ENCODE results near the gene HMCN2.

- TF ChIP-seq, protein P1, sequence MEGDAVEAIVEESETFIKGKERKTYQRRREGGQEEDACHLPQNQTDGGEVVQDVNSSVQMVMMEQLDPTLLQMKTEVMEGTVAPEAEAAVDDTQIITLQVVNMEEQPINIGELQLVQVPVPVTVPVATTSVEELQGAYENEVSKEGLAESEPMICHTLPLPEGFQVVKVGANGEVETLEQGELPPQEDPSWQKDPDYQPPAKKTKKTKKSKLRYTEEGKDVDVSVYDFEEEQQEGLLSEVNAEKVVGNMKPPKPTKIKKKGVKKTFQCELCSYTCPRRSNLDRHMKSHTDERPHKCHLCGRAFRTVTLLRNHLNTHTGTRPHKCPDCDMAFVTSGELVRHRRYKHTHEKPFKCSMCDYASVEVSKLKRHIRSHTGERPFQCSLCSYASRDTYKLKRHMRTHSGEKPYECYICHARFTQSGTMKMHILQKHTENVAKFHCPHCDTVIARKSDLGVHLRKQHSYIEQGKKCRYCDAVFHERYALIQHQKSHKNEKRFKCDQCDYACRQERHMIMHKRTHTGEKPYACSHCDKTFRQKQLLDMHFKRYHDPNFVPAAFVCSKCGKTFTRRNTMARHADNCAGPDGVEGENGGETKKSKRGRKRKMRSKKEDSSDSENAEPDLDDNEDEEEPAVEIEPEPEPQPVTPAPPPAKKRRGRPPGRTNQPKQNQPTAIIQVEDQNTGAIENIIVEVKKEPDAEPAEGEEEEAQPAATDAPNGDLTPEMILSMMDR (conservative IDR thresholded peaks at IDR 0.05): no peak
- TF ChIP-seq EZH2 (IDR thresholded peaks at IDR 0.05; ENCODE audit: low read depth): no peak
These were observed 137.3 kb downstream of the HMCN2 start for GRCh38 chr9:130402645-130403440.
